Thoracic aorta (tissue), 2 donors: ENCODE data around the gene RNF31. TPM values are rescaled to one million over a fixed set of nuclear protein-coding genes. Genes with fewer than 3 reads are reported as not detected.

Experiments used
- ATAC-seq: fragments of 150-250 bp; one replicate; pipeline ENCODE4 v1.8.0; 2017; ENCODE audit warnings: low read depth; ENCODE audit not compliant: insufficient number of reproducible peaks, low FRiP score
- DNase-seq: peaks from one replicate; pipeline ENCODE4 v3.0.0-alpha.2; 2020; ENCODE audit warnings: low spot score
- H3K27ac ChIP-seq, 2 donors: fragments of 200-600 bp; sonication (generic); 1 replicate in 1 of 2; 2 replicates in 1 of 2; pipeline ENCODE4 v1.5.1; 2016; ENCODE audit warnings: mild to moderate bottlenecking in 2 of 2, moderate library complexity in 2 of 2
- H3K27me3 ChIP-seq: fragments of 200-600 bp; sonication (generic); replicated peaks from 2 replicates; pipeline ENCODE4 v1.6.0; 2016; ENCODE audit warnings: mild to moderate bottlenecking; ENCODE audit not compliant: insufficient read depth
- H3K36me3 ChIP-seq: fragments of 200-600 bp; sonication (generic); one replicate; pipeline ENCODE4 v1.5.1; 2016
- H3K4me1 ChIP-seq, 2 donors: fragments of 200-600 bp; sonication (generic); 1 replicate in 1 of 2; 2 replicates in 1 of 2; pipeline versions ENCODE4 v1.5.1 to v1.6.0; 2016; ENCODE audit warnings: low read depth in 2 of 2, mild to moderate bottlenecking in 1 of 2; ENCODE audit not compliant: control insufficient read depth in 1 of 2
- H3K4me3 ChIP-seq: fragments of 200-600 bp; sonication (generic); 2 replicates; pipeline ENCODE4 v1.5.1; 2016; ENCODE audit warnings: mild to moderate bottlenecking
- H3K9me3 ChIP-seq: fragments of 200-600 bp; sonication (generic); 2 replicates; pipeline ENCODE4 v1.5.1; 2016
- CTCF ChIP-seq: fragments of 200-600 bp; sonication (generic); IDR thresholded peaks from one replicate; pipeline ENCODE4 v1.5.1; 2019; ENCODE audit warnings: antibody characterized with exemption
- total RNA-seq, 2 donors: library from RNA; depleted of rRNA; stranded (reverse); fragments of >200 nt; gene quantifications; one replicate each; pipeline versions ENCODE4 v1.1.0 to v1.2.3, GENCODE V29; 2016

RNF31 gene
- total RNA-seq, 2 donors from 2014 or later: 60.4 to 94.6 TPM

- peaks cover 11% of the 10 kb centered on the region for H3K36me3 ChIP-seq
- no peak for TF ChIP-seq CTCF
- H3K9me3 ChIP-seq: no peaks in the 10 kb centered on the region
- DNase-seq (no peak), ATAC-seq (no peak)
- H3K4me3 ChIP-seq: no peak overlapping the region
- no peak overlapping the region for H3K27ac ChIP-seq
- H3K27me3 ChIP-seq: no peaks in the 10 kb centered on the region
- H3K4me1 ChIP-seq: no peaks in the 10 kb centered on the region
Observed at GRCh38 chr14:24126939-24127338, 20.4 kb upstream of the RNF31 start.

- DNase-seq: no peak
- no peak for TF ChIP-seq CTCF
- H3K27ac ChIP-seq: no peak overlapping the region
- no peaks in the 10 kb centered on the region for H3K9me3 ChIP-seq
- H3K4me1 ChIP-seq: no peaks in the 10 kb centered on the region
- peaks cover 7% of the 10 kb centered on the region for H3K36me3 ChIP-seq
- no peak overlapping the region for H3K4me3 ChIP-seq
- ATAC-seq: no peak
- no peaks in the 10 kb centered on the region for H3K27me3 ChIP-seq
Observed at GRCh38 chr14:24127673-24128072, 19.6 kb upstream of the RNF31 start.

- H3K27me3 ChIP-seq: no peaks in the 10 kb centered on the region
- DNase-seq (no peak), ATAC-seq (no peak)
- no peaks in the 10 kb centered on the region for H3K36me3 ChIP-seq
- H3K4me1 ChIP-seq: no peaks in the 10 kb centered on the region
- H3K4me3 ChIP-seq: no peak overlapping the region
- no peak overlapping the region for H3K27ac ChIP-seq
- TF ChIP-seq CTCF: no peak
- H3K9me3 ChIP-seq: no peaks in the 10 kb centered on the region
Observed at GRCh38 chr14:24129410-24129998, 17.8 kb upstream of the RNF31 start.

- Histone ChIP-seq H3K4me1 (peaks cover 0 to 3% of the 10 kb centered on the region in 2 donors), H3K9me3 (no peaks in the 10 kb centered on the region), H3K27ac (no peak within 1 kb of the TSS), H3K36me3 (no peaks in the 10 kb centered on the region), H3K4me3 (no peak within 1 kb of the TSS), H3K27me3 (no peaks in the 10 kb centered on the region)
- no peak for TF ChIP-seq CTCF
- DNase-seq (no peak), ATAC-seq (no peak)
Observed at GRCh38 chr14:24130380-24130716, 16.9 kb upstream of the RNF31 start, which contains the start of gene FITM1. FITM1 (plus strand) TSS chr14:24130659; CDS start chr14:24131564, 905 bp downstream.

GRCh38 chr14:24130717-24131548 lies 16.4 kb upstream of the RNF31 start:
- H3K36me3 ChIP-seq: no peaks in the 10 kb centered on the region
- no peak for ATAC-seq
- no peak overlapping the region for H3K4me3 ChIP-seq

More at GRCh38 chr14:24130717-24131548, 16.4 kb upstream of the RNF31 start:
- TF ChIP-seq CTCF: no peak
- H3K27ac ChIP-seq: no peak overlapping the region
- no peaks in the 10 kb centered on the region for H3K27me3 ChIP-seq
- no peak for DNase-seq
- H3K9me3 ChIP-seq: no peaks in the 10 kb centered on the region
- H3K4me1 ChIP-seq: peaks cover 0 to 6% of the 10 kb centered on the region in 2 donors
